SK-N-SH treated with all-trans-retinoic acid at 6 μM for 48 hours (cell line): Measurements from ENCODE around the gene AKT3.

Experiments used
- ATAC-seq: fragments of 200-7000 bp; cut with Tn5 transposase; 3 replicates; pipeline ENCODE4 v1.9.1; 2020; ENCODE audit warnings: mild to moderate bottlenecking, moderate library complexity
- ARNTL ChIP-seq: fragments of 450-650 bp; formaldehyde crosslinking; IDR thresholded peaks from 2 replicates; pipeline ENCODE4 v1.5.0; 2020; ENCODE audit warnings: low read depth, mild to moderate bottlenecking, moderate library complexity, borderline replicate concordance
- BACH2 ChIP-seq: fragments of 250-450 bp; sonication (Bioruptor Pico); IDR thresholded peaks from 2 replicates; pipeline ENCODE4 v1.9.0; 2021; ENCODE audit warnings: mild to moderate bottlenecking, borderline replicate concordance
- CREB5 ChIP-seq: fragments of 250-450 bp; sonication (Bioruptor Pico); IDR thresholded peaks from 2 replicates; pipeline ENCODE4 v1.5.1; 2020; ENCODE audit warnings: low read depth, mild to moderate bottlenecking, moderate library complexity
- CSDC2 ChIP-seq: fragments of 250-450 bp; sonication (Bioruptor Pico); IDR thresholded peaks from 2 replicates; pipeline ENCODE4 v1.5.0; 2020; ENCODE audit warnings: mild to moderate bottlenecking, moderate library complexity
- CSRNP3 ChIP-seq: fragments of 250-450 bp; sonication (Bioruptor Pico); IDR thresholded peaks from 2 replicates; pipeline ENCODE4 v1.5.1; 2021; ENCODE audit warnings: mild to moderate bottlenecking, moderate library complexity
- ESRRG ChIP-seq: fragments of 250-450 bp; sonication (Bioruptor Pico); IDR thresholded peaks from 2 replicates; pipeline ENCODE4 v1.6.1; 2021; ENCODE audit warnings: mild to moderate bottlenecking
- GLIS3 ChIP-seq: fragments of 250-450 bp; sonication (Bioruptor Pico); IDR thresholded peaks from 2 replicates; pipeline ENCODE4 v1.5.0; 2020; ENCODE audit warnings: mild to moderate bottlenecking, moderate library complexity
- ISL1 ChIP-seq: fragments of 250-450 bp; sonication (Bioruptor Pico); IDR thresholded peaks from 2 replicates; pipeline ENCODE4 v2.1.2; 2022; ENCODE audit warnings: mild to moderate bottlenecking, moderate library complexity
- OSR1 ChIP-seq: fragments of 250-450 bp; sonication (Bioruptor Pico); IDR thresholded peaks from 2 replicates; pipeline ENCODE4 v1.8.0; 2022; ENCODE audit warnings: moderate library complexity, mild to moderate bottlenecking, inconsistent platforms
- PATZ1 ChIP-seq: fragments of 250-450 bp; sonication (Bioruptor Pico); IDR thresholded peaks from 2 replicates; pipeline ENCODE4 v1.8.0; 2020; ENCODE audit warnings: mild to moderate bottlenecking, moderate library complexity, borderline replicate concordance
- RARB ChIP-seq: fragments of 250-450 bp; sonication (Bioruptor Pico); IDR thresholded peaks from 2 replicates; pipeline ENCODE4 v1.8.0; 2021; ENCODE audit warnings: mild to moderate bottlenecking, moderate library complexity
- SNAI2 ChIP-seq: fragments of 250-450 bp; sonication (Bioruptor Pico); IDR thresholded peaks from 2 replicates; pipeline ENCODE4 v1.5.0; 2020; ENCODE audit warnings: mild to moderate bottlenecking, moderate library complexity
- TCF4 ChIP-seq: fragments of 250-450 bp; sonication (Bioruptor Pico); IDR thresholded peaks from 2 replicates; pipeline ENCODE4 v1.8.0; 2021; ENCODE audit warnings: mild to moderate bottlenecking, moderate library complexity, borderline replicate concordance
- TOX ChIP-seq: fragments of 250-450 bp; sonication (Bioruptor Pico); IDR thresholded peaks from 2 replicates; pipeline ENCODE4 v1.8.0; 2021; ENCODE audit warnings: mild to moderate bottlenecking, moderate library complexity, borderline replicate concordance
- TSHZ2 ChIP-seq: fragments of 250-450 bp; sonication (Bioruptor Pico); IDR thresholded peaks from 2 replicates; pipeline ENCODE4 v1.5.0; 2020; ENCODE audit warnings: mild to moderate bottlenecking, moderate library complexity
- ZC3H10 ChIP-seq: fragments of 250-450 bp; sonication (Bioruptor Pico); IDR thresholded peaks from 2 replicates; pipeline ENCODE4 v1.5.1; 2021; ENCODE audit warnings: mild to moderate bottlenecking, moderate library complexity
- ZFP3 ChIP-seq: fragments of 250-450 bp; sonication (Bioruptor Pico); IDR thresholded peaks from 2 replicates; pipeline ENCODE4 v1.5.0; 2020; ENCODE audit warnings: mild to moderate bottlenecking, moderate library complexity
- ZNF565 ChIP-seq: fragments of 450-650 bp; formaldehyde crosslinking; conservative IDR thresholded peaks from 2 replicates; pipeline ENCODE4 v1.5.0; 2020; ENCODE audit warnings: low read depth, mild to moderate bottlenecking, moderate library complexity
- ZNF70 ChIP-seq: fragments of 450-650 bp; formaldehyde crosslinking; IDR thresholded peaks from 2 replicates; pipeline ENCODE4 v1.5.0; 2020; ENCODE audit warnings: mild to moderate bottlenecking, moderate library complexity
- TF ChIP-seq, protein P1 (sequence below): fragments of 250-450 bp; sonication (Bioruptor Pico); IDR thresholded peaks from 2 replicates; pipeline ENCODE4 v1.8.0; 2021; ENCODE audit warnings: low read depth, mild to moderate bottlenecking, moderate library complexity, borderline replicate concordance

The AKT3 gene

GRCh38 chr1:243546457-243546856, 303.6 kb downstream of the AKT3 start:
- no peak for ATAC-seq
- TF ChIP-seq ZNF565 (no peak), ESRRG (no peak), ZNF70 (no peak), CSRNP3 (CRISPR knock-in tag) (no peak), ZC3H10 (no peak), ISL1 (CRISPR knock-in tag) (no peak), SNAI2 (CRISPR knock-in tag) (no peak)
- TF ChIP-seq, protein P1, sequence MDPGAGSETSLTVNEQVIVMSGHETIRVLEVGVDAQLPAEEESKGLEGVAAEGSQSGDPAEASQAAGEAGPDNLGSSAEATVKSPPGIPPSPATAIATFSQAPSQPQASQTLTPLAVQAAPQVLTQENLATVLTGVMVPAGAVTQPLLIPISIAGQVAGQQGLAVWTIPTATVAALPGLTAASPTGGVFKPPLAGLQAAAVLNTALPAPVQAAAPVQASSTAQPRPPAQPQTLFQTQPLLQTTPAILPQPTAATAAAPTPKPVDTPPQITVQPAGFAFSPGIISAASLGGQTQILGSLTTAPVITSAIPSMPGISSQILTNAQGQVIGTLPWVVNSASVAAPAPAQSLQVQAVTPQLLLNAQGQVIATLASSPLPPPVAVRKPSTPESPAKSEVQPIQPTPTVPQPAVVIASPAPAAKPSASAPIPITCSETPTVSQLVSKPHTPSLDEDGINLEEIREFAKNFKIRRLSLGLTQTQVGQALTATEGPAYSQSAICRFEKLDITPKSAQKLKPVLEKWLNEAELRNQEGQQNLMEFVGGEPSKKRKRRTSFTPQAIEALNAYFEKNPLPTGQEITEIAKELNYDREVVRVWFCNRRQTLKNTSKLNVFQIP (CRISPR knock-in tag), result no peak

DNA sequence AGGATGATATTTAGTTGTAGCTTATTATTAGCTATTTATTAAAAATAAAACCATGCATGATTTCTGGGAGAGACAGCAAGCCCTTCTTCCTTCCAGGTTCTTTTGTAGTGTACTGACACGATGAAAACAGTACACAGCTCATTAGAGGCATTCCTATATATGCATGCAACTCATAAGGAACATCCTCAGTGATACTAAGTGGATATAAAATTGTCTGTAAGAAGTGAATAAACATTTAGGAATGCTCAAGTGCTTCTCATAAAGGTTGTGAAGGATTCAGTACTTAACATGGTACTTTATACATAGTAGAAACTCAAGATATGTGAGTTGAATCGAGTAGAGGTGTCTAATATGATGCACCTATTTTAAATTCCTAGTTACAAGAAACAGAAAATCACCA, 306.5 kb downstream of the AKT3 start:
- TF ChIP-seq ZFP3, result no peak
- no peak for TF ChIP-seq ZNF565
- TF ChIP-seq RARB (CRISPR knock-in tag), result no peak
- no peak for TF ChIP-seq PATZ1 (CRISPR knock-in tag)
- TF ChIP-seq ARNTL, result no peak
- no peak for TF ChIP-seq GLIS3
- TF ChIP-seq, protein P1 (CRISPR knock-in tag), result no peak
- TF ChIP-seq TCF4 (CRISPR knock-in tag), result no peak
- no peak for TF ChIP-seq CREB5 (CRISPR knock-in tag)
- TF ChIP-seq ZC3H10, result no peak
- no peak for TF ChIP-seq CSDC2
- no peak for TF ChIP-seq ESRRG
- no peak for TF ChIP-seq ISL1 (CRISPR knock-in tag)
- no peak for TF ChIP-seq OSR1 (CRISPR knock-in tag)
- no peak for TF ChIP-seq SNAI2 (CRISPR knock-in tag)
- no peak for TF ChIP-seq ZNF70
- no peak for TF ChIP-seq BACH2 (CRISPR knock-in tag)

GRCh38 chr1:243542739-243543415, 307.2 kb downstream of the AKT3 start:
- no peak for ATAC-seq
- TF ChIP-seq ZNF70 (no peak), TOX (CRISPR knock-in tag) (no peak), SNAI2 (CRISPR knock-in tag) (no peak), TSHZ2 (CRISPR knock-in tag) (no peak), ZNF565 (no peak)
- TF ChIP-seq, protein P1 (CRISPR knock-in tag), result no peak

More for the DNA sequence above, 306.5 kb downstream of the AKT3 start:
- no peak for ATAC-seq
